H1 (cell line): Measurements from ENCODE around the gene ZNF593. TPM values are rescaled to one million over a fixed set of nuclear protein-coding genes. Genes with fewer than 3 reads are reported as not detected.

Experiments used
- GTF2F1 ChIP-seq: IDR thresholded peaks from 2 replicates; pipeline ENCODE4 v1.6.1; 2012; ENCODE audit warnings: low read depth, low read length, improper control_type of control experiment, borderline replicate concordance
- RAD21 ChIP-seq, 2 experiments: IDR thresholded peaks in 1 of 2; conservative IDR thresholded peaks in 1 of 2; 2 replicates each; pipeline ENCODE4 v1.6.1; 2011; ENCODE audit warnings: low read depth in 2 of 2, low read length in 2 of 2, improper control_type of control experiment in 1 of 2, inconsistent platforms in 1 of 2, mild to moderate bottlenecking in 1 of 2, moderate library complexity in 1 of 2
- polyA plus RNA-seq, 7 experiments: library from polyadenylated mRNA; depleted of rRNA in 3 of 7; stranded (reverse) in 5 of 7; unstranded in 2 of 7; fragments of >200 nt in 5 of 7; fragments of 200-250 nt in 2 of 7; gene quantifications; 1 replicate in 5 of 7; 2 replicates in 1 of 7; 4 replicates in 1 of 7; pipeline versions ENCODE4 v1.2.1 to v1.2.3, GENCODE V29; 2011 to 2013; ENCODE audit warnings: missing spikeins in 2 of 7, mixed read lengths in 2 of 7
- total RNA-seq: library from RNA; stranded (reverse); fragmentation: NEBNext Ultra II Directional; extraction: Animal tissue kit (Norgen Biotek cat#: 25700); gene quantifications from 2 replicates; pipeline ENCODE4 v1.2.1, GENCODE V29; 2021
- TF ChIP-seq, protein P1 (sequence below): IDR thresholded peaks from 2 replicates; pipeline ENCODE4 v1.6.1; 2011; ENCODE audit warnings: low read length, improper control_type of control experiment
- TF ChIP-seq, protein P2 (sequence below): fragments of 300-600 bp; sonication (generic); IDR thresholded peaks from 2 replicates; pipeline ENCODE4 v1.7.1; 2012; ENCODE audit warnings: low read length, moderate library complexity, mild to moderate bottlenecking, inconsistent platforms; ENCODE audit not compliant: insufficient replicate concordance

The ZNF593 gene
- total and polyA plus RNA-seq, 2 of the 8 experiments (the other 6 are each of a cell fraction or from before 2014, with no cell fraction given), result 38.2 to 68.0 TPM

DNA sequence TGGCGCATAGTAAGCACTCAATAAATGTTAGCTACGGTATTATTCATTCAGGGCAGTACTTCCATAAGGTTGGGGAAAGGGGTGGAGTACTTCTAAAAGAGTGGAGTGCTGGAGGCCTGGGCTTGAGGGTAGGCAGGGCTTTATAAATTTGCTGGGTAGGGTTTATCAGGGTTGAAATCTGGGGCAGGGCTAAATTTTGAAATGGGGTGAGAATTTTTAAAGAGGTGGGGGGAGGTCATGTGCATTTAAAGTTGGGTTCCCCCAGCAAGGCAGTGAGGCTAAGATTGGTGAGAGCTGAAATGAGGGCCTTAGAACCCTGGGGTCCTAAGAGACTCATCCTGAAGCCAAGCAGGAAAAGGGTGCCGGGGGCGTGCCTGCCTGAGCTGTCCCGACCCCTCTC lies 30.7 kb downstream of the ZNF593 start (continued):
- TF ChIP-seq, protein P1, sequence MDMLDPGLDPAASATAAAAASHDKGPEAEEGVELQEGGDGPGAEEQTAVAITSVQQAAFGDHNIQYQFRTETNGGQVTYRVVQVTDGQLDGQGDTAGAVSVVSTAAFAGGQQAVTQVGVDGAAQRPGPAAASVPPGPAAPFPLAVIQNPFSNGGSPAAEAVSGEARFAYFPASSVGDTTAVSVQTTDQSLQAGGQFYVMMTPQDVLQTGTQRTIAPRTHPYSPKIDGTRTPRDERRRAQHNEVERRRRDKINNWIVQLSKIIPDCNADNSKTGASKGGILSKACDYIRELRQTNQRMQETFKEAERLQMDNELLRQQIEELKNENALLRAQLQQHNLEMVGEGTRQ, result no peak
- TF ChIP-seq RAD21 (IDR thresholded peaks at IDR 0.05 in 1 of 2, conservative IDR thresholded peaks at IDR 0.05 in 1 of 2; ENCODE audit: low read depth in 2 of 2, low read length in 2 of 2) (no peak), GTF2F1 (no peak)
- TF ChIP-seq, protein P2, sequence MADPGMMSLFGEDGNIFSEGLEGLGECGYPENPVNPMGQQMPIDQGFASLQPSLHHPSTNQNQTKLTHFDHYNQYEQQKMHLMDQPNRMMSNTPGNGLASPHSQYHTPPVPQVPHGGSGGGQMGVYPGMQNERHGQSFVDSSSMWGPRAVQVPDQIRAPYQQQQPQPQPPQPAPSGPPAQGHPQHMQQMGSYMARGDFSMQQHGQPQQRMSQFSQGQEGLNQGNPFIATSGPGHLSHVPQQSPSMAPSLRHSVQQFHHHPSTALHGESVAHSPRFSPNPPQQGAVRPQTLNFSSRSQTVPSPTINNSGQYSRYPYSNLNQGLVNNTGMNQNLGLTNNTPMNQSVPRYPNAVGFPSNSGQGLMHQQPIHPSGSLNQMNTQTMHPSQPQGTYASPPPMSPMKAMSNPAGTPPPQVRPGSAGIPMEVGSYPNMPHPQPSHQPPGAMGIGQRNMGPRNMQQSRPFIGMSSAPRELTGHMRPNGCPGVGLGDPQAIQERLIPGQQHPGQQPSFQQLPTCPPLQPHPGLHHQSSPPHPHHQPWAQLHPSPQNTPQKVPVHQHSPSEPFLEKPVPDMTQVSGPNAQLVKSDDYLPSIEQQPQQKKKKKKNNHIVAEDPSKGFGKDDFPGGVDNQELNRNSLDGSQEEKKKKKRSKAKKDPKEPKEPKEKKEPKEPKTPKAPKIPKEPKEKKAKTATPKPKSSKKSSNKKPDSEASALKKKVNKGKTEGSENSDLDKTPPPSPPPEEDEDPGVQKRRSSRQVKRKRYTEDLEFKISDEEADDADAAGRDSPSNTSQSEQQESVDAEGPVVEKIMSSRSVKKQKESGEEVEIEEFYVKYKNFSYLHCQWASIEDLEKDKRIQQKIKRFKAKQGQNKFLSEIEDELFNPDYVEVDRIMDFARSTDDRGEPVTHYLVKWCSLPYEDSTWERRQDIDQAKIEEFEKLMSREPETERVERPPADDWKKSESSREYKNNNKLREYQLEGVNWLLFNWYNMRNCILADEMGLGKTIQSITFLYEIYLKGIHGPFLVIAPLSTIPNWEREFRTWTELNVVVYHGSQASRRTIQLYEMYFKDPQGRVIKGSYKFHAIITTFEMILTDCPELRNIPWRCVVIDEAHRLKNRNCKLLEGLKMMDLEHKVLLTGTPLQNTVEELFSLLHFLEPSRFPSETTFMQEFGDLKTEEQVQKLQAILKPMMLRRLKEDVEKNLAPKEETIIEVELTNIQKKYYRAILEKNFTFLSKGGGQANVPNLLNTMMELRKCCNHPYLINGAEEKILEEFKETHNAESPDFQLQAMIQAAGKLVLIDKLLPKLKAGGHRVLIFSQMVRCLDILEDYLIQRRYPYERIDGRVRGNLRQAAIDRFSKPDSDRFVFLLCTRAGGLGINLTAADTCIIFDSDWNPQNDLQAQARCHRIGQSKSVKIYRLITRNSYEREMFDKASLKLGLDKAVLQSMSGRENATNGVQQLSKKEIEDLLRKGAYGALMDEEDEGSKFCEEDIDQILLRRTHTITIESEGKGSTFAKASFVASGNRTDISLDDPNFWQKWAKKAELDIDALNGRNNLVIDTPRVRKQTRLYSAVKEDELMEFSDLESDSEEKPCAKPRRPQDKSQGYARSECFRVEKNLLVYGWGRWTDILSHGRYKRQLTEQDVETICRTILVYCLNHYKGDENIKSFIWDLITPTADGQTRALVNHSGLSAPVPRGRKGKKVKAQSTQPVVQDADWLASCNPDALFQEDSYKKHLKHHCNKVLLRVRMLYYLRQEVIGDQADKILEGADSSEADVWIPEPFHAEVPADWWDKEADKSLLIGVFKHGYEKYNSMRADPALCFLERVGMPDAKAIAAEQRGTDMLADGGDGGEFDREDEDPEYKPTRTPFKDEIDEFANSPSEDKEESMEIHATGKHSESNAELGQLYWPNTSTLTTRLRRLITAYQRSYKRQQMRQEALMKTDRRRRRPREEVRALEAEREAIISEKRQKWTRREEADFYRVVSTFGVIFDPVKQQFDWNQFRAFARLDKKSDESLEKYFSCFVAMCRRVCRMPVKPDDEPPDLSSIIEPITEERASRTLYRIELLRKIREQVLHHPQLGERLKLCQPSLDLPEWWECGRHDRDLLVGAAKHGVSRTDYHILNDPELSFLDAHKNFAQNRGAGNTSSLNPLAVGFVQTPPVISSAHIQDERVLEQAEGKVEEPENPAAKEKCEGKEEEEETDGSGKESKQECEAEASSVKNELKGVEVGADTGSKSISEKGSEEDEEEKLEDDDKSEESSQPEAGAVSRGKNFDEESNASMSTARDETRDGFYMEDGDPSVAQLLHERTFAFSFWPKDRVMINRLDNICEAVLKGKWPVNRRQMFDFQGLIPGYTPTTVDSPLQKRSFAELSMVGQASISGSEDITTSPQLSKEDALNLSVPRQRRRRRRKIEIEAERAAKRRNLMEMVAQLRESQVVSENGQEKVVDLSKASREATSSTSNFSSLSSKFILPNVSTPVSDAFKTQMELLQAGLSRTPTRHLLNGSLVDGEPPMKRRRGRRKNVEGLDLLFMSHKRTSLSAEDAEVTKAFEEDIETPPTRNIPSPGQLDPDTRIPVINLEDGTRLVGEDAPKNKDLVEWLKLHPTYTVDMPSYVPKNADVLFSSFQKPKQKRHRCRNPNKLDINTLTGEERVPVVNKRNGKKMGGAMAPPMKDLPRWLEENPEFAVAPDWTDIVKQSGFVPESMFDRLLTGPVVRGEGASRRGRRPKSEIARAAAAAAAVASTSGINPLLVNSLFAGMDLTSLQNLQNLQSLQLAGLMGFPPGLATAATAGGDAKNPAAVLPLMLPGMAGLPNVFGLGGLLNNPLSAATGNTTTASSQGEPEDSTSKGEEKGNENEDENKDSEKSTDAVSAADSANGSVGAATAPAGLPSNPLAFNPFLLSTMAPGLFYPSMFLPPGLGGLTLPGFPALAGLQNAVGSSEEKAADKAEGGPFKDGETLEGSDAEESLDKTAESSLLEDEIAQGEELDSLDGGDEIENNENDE, result no peak
